ENCODE data around the gene OR5AN1.
A peak's percentile ranks its signal among the peaks of the same experiment; 100 is the strongest.

OR5AN1 gene

DNA sequence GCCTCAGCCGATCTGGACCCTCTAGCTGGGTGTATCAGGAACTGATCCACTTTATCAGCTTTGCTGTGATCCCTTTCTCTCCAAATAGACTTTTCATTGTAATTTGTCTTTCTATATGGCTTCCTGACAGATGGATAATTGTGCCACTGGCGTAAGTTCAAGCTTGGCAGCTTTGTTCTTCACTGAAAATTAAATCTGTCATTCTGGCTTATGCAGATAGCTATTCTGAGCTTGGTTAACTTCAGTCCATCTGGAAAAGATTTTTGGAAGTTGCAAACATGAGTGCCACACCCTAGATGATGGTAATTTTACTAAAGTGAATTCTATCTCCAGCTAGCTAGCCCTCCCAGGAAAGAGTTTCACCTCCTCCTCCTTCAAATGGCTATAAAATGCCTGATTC lies 59.5 kb downstream of the OR5AN1 start:
- intact Hi-C loops (cut with DNase I), result no loop called here
- DNase-seq, result peak in 1 of 10 donors; percentile 46
